Activated T-cell treated with anti-CD3 and anti-CD28 coated beads, Interleukin-2, amount 50 U/mL, for 24 hours (primary cell): Measurements from ENCODE around the gene TRIM61.
A peak's percentile ranks its signal among the peaks of the same experiment; 100 is the strongest.
"Not testable (repeated sequence)": the region's sequence is repeated elsewhere in the genome, so short reads cannot be mapped to it uniquely, and the experiment has no call there.

Experiments
- DNase-seq: peaks from one replicate; pipeline ENCODE4 v3.0.0-alpha.2; 2020
- H3K27ac Mint-ChIP-seq: 2 replicates; pipeline ENCODE4 v1.8.0; 2020; ENCODE audit warnings: mild to moderate bottlenecking, mixed read lengths
- H3K27me3 Mint-ChIP-seq: 2 replicates; pipeline ENCODE4 v1.8.0; 2020; ENCODE audit warnings: mixed read lengths
- H3K36me3 Mint-ChIP-seq: 2 replicates; pipeline ENCODE4 v1.8.0; 2020; ENCODE audit warnings: low read depth, mixed read lengths
- H3K4me1 Mint-ChIP-seq: 2 replicates; pipeline ENCODE4 v1.8.0; 2020; ENCODE audit warnings: low read depth, mixed read lengths
- H3K4me3 Mint-ChIP-seq: 2 replicates; pipeline ENCODE4 v1.8.0; 2020; ENCODE audit warnings: mild to moderate bottlenecking, moderate library complexity, mixed read lengths
- H3K9me3 Mint-ChIP-seq: 2 replicates; pipeline ENCODE4 v1.8.0; 2020; ENCODE audit warnings: mixed read lengths

The TRIM61 gene

DNA sequence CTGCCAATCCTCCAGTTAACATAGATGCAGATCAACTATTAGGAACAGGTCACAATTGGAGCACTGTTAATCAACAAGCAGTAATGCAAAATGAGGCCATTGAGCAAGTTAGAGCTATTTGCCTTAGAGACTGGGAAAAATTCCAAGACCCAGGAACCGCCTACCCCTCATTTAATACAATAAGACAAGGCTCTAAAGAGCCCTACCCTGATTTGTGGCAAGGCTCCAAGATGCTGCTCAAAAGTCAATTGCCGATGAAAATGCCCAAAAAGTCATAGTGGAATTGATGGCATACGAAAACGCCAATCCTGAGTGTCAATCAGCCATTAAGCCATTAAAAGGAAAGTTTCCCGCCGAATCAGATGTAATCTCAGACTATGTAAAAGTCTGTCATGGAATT is 20.5 kb upstream of the TRIM61 start:
- Mint-ChIP-seq H3K9me3 (no peaks in the 10 kb centered on the region), H3K27me3 (peaks cover 14% of the 10 kb centered on the region), H3K36me3 (no peaks in the 10 kb centered on the region), H3K4me3 (no peak overlapping the region), H3K4me1 (no peaks in the 10 kb centered on the region), H3K27ac (no peak overlapping the region)
- no peak for DNase-seq

DNA sequence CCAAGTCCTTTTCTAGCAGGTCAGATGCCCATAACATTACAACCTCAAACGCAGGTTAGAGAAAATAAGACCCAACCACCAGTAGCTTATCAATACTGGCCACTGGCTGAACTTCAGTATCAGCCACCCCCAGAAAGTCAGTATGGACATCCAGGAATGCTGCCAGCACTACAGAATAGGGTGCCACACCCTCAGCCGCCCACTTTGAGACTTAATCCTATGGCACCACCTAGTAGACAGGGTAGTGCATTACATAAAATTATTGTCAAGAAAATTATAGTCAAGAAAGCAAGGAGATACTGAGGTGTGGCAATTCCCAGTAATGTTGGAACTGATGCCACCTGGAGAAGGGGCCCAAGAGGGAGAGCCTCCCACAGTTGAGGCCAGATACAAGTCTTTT is 19.9 kb upstream of the TRIM61 start:
- DNase-seq = no peak
- Mint-ChIP-seq H3K9me3 (no peaks in the 10 kb centered on the region), H3K4me1 (no peaks in the 10 kb centered on the region), H3K27ac (no peak overlapping the region), H3K27me3 (peaks cover 14% of the 10 kb centered on the region), H3K36me3 (no peaks in the 10 kb centered on the region), H3K4me3 (no peak overlapping the region)

DNA sequence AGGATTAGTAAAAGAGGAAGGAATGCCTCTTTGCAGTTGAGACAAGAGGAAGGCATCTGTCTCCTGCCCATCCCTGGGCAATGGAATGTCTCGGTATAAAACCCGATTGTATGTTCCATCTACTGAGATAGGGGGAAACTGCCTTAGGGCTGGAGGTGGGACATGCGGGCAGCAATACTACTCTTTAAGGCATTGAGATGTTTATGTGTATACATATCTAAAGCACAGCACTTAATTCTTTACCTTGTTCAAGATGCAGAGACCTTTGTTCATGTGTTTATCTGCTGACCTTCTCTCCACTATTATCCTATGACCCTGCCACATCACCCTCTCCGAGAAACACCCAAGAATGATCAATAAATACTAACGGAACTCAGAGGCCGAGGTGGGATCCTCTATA is 18.7 kb upstream of the TRIM61 start:
- not testable (repeated sequence) for H3K4me1 Mint-ChIP-seq, H3K27ac Mint-ChIP-seq, H3K9me3 Mint-ChIP-seq, DNase-seq, H3K4me3 Mint-ChIP-seq, H3K36me3 Mint-ChIP-seq
- H3K27me3 Mint-ChIP-seq = peaks cover 20% of the 10 kb centered on the region

DNA sequence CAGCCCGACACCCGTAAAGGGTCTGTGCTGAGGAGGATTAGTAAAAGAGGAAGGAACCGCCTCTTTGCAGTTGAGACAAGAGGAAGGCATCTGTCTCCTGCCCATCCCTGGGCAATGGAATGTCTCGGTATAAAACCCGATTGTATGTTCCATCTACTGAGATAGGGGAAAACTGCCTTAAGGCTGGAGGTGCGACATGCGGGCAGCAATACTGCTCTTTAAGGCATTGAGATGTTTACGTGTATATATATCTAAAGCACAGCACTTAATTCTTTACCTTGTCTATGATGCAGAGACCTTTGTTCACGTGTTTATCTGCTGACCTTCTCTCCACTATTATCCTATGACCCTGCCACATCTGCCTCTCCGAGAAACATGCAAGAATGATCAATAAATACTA is 13.3 kb upstream of the TRIM61 start:
- not testable (repeated sequence) for DNase-seq, H3K4me3 Mint-ChIP-seq, H3K4me1 Mint-ChIP-seq, H3K9me3 Mint-ChIP-seq, H3K27ac Mint-ChIP-seq, H3K36me3 Mint-ChIP-seq
- H3K27me3 Mint-ChIP-seq = peaks cover 13% of the 10 kb centered on the region

DNA sequence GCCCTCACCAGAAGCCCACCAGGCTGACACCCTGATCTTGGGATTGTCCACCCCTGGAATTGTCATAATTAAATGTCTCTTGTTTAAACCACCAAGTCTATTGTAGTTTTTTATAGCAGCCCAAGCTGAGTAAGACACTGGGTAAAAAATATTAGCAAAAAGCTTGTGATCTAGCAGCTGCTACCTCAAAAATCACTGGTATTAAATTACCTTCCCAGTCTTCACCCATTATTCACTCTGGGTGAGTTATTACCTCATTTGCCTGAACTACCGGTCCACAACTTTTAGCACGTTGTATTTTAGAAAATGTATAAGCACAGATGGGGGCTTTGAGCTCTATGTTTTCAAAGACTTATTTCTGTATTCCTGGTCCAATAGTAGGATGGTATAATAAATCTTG is 12.0 kb upstream of the TRIM61 start:
- peaks cover 13% of the 10 kb centered on the region for H3K27me3 Mint-ChIP-seq

DNA sequence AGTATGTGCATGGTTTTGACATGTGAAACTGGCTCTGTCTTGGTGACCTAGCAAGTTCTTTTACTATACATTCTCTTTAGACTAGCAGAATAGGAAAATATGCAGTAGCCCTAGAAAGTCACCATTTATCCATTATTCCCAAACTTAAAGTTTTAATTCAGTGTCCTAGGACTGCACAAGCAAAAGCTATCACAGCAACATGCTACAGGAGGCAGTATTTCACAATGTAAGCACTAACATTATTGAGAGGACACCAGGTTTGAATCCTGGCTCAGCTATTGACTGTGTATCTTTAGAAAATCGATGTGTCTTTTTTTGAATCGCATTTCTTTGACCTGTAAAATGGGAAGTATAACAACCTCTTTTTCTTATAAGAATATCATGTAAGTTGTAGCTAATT is 5.5 kb downstream of the TRIM61 start:
- not testable (repeated sequence) for DNase-seq, H3K27me3 Mint-ChIP-seq, H3K9me3 Mint-ChIP-seq, H3K27ac Mint-ChIP-seq, H3K4me3 Mint-ChIP-seq
- Mint-ChIP-seq H3K4me1 (peaks cover 11% of the 10 kb centered on the region), H3K36me3 (peaks cover 68% of the 10 kb centered on the region)

More for the DNA sequence above, 12.0 kb upstream of the TRIM61 start:
- no peaks in the 10 kb centered on the region for H3K9me3 Mint-ChIP-seq
- H3K4me1 Mint-ChIP-seq = no peaks in the 10 kb centered on the region
- no peaks in the 10 kb centered on the region for H3K36me3 Mint-ChIP-seq
- no peak overlapping the region for H3K27ac Mint-ChIP-seq
- no peak overlapping the region for H3K4me3 Mint-ChIP-seq
- DNase-seq = no peak

DNA sequence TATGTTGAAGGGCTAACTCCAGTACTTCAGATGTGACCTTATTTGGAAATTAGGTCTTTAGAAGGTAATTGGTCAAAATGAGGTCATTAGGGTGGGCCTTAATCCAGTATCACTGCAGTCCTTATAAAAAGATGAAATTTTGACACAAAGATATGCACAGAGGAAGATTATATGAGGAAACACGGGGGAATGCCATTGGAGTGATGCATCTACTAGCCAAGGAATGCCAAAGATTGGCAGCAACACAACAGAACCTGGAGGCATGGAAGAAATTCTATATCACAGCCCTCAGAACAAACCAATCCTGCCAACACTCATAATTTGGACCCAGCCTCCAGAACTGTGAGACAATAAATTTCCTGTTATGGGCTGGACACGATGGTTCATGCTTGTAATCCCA is 17.6 kb downstream of the TRIM61 start:
- peaks cover 24% of the 10 kb centered on the region for H3K9me3 Mint-ChIP-seq
- no peak overlapping the region for H3K4me3 Mint-ChIP-seq
- peaks cover 22% of the 10 kb centered on the region for H3K4me1 Mint-ChIP-seq
- DNase-seq = no peak
- peaks cover 21% of the 10 kb centered on the region for H3K36me3 Mint-ChIP-seq
- H3K27me3 Mint-ChIP-seq = no peaks in the 10 kb centered on the region
- no peak overlapping the region for H3K27ac Mint-ChIP-seq

DNA sequence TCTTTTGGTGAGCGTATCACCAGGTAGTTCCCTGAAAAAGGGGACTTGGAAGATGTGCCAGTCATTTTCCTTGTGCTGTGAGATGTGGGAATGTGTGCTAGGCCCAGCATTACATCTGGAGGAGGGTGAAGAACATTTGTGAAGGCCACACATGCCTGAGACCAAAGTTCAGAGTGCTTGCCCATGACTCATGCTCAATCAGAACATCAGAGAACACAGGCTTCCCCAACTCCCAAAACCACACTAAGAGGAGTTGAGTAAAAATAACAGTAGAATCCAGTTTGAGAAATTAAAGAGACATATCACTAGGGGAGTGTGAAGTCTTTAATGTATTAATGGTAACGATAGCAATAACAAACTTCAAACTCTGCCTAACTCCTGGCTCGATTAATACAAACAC is 18.0 kb downstream of the TRIM61 start:
- H3K4me3 Mint-ChIP-seq, H3K27me3 Mint-ChIP-seq, DNase-seq, H3K27ac Mint-ChIP-seq: not testable (repeated sequence)
- peaks cover 22% of the 10 kb centered on the region for H3K9me3 Mint-ChIP-seq
- peaks cover 22% of the 10 kb centered on the region for H3K4me1 Mint-ChIP-seq
- peaks cover 21% of the 10 kb centered on the region for H3K36me3 Mint-ChIP-seq

DNA sequence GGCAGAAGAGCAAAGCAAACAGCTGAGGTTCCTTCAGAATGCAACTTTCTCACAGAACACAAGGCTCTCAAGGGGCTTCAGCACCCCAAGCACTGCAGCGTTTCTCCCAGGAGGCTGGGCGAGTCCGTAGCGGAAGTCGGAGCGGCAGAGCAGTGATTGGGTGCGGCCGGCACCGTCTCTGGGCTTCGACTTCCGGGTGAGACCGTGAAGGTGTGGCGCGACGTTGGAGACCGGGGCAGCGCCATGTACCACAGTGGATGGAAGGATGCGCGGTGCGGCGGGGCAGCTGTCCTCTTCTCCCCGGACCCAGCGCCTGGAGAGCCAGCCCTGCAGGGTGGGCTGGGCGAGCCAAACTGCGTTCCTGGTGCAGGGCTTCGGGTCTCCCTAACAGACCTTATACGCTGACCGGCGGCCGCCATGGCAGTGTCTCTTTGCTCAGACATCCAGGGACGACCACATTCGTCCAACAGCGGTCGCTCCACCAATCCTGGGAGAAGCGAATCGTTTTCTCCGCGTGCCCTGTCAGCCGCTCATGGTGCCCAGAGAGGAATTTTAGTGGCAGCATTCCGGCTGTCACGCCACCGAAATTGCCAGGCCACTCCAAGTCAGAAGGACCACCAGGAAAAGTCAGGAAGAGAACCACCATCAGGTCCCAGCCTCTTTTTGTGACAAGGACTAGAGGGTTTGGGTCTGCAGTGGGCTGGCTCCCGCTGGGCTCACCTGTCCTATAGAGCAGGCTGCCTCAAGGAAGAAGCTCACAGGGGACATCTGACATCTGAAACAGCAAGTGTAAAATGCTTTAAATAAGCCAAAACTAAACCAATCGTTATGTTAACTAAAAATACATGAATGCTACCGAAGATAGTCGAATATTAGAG is 20.5 kb downstream of the TRIM61 start:
- H3K9me3 Mint-ChIP-seq = peaks cover 22% of the 10 kb centered on the region
- peak overlapping the region; percentile 92 for H3K4me3 Mint-ChIP-seq
- DNase-seq = peak; percentile 84
- H3K4me1 Mint-ChIP-seq = peaks cover 22% of the 10 kb centered on the region
- H3K36me3 Mint-ChIP-seq = peaks cover 21% of the 10 kb centered on the region
- peaks cover 3% of the 10 kb centered on the region for H3K27me3 Mint-ChIP-seq
- peak overlapping the region; percentile 81 for H3K27ac Mint-ChIP-seq

DNA sequence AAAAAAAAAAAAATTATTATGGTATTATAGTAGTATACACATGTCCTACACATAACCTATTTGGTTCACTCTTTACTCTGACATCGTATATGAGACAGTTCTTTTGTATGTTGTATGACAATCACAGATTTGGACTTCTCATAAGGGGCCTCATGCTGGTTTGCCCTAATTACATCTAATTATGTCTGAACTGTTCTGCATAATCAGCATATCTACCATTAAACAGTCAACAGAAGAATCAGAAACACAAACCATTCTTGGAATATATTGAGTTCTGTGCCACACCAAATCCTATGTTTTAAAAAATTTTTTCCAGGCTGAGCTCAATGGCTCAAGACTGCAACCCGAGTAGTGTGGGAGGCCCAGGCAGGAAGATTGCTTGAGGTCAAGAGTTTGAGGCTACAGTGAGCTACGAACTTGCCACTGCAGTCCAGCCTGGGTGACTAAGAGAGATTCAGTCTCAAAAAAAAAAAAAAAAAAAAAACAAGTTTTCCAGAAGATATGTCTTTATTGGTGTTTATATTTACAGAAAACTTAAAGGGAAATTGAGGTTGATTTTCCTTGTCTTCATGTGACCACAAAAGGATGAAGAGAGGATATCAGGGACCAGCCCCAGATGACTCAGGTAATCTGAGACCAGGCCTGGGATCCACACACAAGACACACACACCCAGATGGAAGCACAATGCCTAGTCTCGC is 22.2 kb downstream of the TRIM61 start:
- peaks cover 22% of the 10 kb centered on the region for H3K4me1 Mint-ChIP-seq
- H3K27ac Mint-ChIP-seq = no peak overlapping the region
- peaks cover 21% of the 10 kb centered on the region for H3K36me3 Mint-ChIP-seq
- H3K4me3 Mint-ChIP-seq = no peak overlapping the region
- H3K27me3 Mint-ChIP-seq = peaks cover 11% of the 10 kb centered on the region
- H3K9me3 Mint-ChIP-seq = peaks cover 22% of the 10 kb centered on the region
- no peak for DNase-seq

DNA sequence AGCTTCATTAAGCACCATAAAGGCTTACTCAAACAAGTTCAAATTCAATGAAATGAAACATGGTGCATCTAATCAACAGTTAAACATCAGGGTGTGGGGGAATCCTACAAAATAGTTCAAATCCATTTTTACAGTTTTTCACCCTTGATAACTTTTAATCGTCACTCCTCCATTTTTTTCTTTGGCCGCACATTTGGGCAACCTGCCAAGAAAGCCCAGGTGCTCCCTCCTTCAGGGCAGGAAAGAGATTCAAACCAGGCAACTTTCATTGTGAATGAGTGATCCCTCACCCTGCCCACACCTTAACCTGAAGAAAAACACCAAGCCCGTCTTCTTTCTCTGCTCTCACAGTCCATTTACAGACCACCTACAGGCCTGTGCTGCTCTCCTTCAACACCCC is 24.9 kb downstream of the TRIM61 start:
- H3K9me3 Mint-ChIP-seq = peaks cover 10% of the 10 kb centered on the region
- H3K27ac Mint-ChIP-seq = no peak overlapping the region
- peaks cover 9% of the 10 kb centered on the region for H3K36me3 Mint-ChIP-seq
- no peak for DNase-seq
- peaks cover 30% of the 10 kb centered on the region for H3K27me3 Mint-ChIP-seq
- H3K4me3 Mint-ChIP-seq = no peak overlapping the region
- peaks cover 13% of the 10 kb centered on the region for H3K4me1 Mint-ChIP-seq

DNA sequence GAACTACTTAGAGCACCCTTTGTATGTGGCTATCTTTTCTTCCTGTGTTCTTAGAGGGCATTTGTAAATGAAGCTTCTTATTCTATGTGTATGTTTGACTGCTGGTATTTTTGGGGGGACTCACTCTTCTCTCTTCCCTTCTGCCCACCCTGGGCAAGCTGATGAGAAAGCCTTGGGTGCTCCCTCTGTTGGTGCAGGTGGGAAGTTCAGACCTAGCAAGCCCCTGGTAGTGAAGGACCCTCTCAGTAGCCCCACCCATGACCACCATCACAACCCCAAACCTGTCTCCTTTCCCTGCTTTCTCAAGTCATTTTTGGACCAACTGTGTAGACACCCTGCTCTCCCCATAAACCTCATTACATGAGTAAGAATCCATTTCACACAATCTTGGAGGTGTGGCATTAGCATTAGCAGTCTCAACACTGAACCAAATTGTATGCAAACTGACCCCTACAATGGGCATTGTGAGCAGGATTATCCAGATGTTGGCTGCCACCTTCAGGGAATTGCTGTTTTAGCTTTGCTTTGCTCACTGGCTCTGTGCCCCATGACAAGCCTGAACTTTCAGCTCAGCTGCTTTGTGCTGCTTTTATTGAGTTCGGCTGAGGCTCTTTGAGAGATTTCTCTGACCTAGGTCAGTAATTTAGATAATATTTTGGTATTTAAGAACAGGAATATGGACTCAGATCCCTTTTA is 27.9 kb downstream of the TRIM61 start:
- Mint-ChIP-seq H3K4me3 (no peak overlapping the region), H3K27me3 (peaks cover 44% of the 10 kb centered on the region), H3K9me3 (no peaks in the 10 kb centered on the region), H3K27ac (no peak overlapping the region), H3K4me1 (no peaks in the 10 kb centered on the region), H3K36me3 (no peaks in the 10 kb centered on the region)
- DNase-seq = no peak

DNA sequence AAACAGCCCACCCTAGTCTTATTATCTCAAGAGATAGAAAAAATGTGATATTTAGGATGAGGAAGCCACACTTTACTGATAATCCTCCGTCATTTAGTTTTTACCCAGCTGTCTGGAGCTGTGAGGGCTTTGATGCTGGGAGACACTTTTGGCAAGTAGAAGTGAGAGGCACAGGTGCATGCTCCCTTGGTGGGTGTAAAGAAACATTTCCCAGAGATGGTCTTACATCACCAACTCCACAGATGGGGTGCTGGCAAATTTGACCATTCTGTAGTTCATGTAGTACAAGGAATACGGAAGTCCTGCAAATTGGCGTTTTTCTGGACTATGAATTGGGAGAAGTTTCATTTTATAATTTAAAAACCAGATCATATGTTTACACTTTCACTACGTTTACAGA is 28.5 kb downstream of the TRIM61 start:
- Mint-ChIP-seq H3K9me3 (no peaks in the 10 kb centered on the region), H3K4me1 (no peaks in the 10 kb centered on the region), H3K4me3 (no peak overlapping the region), H3K27me3 (peaks cover 44% of the 10 kb centered on the region), H3K27ac (no peak overlapping the region), H3K36me3 (no peaks in the 10 kb centered on the region)
- DNase-seq = no peak

DNA sequence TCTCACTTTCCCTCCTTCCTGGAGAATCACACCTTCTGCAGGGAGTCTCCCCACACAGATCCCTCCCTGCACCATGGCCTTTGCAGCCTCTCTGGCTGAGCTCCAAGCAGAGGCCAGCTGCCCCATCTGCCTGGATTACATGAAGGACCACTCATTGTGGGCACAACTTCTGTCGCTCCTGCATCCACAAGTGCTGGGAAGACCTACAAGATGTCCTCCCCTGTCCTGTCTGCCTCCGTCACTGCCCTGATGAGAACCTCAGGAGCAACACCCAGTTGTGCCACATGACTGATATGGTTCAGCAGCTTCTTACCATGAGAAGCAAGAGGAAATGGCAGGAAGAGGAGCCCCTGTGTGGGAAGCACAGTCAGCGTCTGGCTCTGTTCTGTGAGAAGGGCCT is 29.5 kb downstream of the TRIM61 start:
- H3K36me3 Mint-ChIP-seq, H3K27ac Mint-ChIP-seq, H3K4me3 Mint-ChIP-seq, H3K4me1 Mint-ChIP-seq, H3K9me3 Mint-ChIP-seq, DNase-seq: not testable (repeated sequence)
- peaks cover 44% of the 10 kb centered on the region for H3K27me3 Mint-ChIP-seq

DNA sequence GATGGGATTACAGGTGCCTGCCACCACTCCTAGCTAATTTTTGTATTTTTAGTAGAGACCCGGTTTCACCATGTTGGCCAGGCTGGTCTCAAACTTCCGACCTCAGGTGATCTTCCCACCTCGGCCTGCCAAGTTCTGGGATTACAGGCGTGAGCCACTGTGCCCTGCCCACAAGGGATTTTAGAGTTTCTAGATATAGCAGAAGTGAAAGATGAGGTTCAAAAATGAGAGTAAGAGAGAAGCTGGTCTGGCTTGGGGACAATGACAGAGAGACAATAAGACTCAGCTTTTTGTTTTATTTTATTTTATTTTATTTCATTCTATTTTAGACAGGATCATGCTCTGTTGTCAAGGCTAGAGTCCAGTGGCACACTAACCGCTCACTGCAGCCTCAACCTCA is 30.6 kb downstream of the TRIM61 start:
- no peaks in the 10 kb centered on the region for H3K4me1 Mint-ChIP-seq
- peaks cover 45% of the 10 kb centered on the region for H3K27me3 Mint-ChIP-seq

More for the DNA sequence above, 30.6 kb downstream of the TRIM61 start:
- no peak overlapping the region for H3K4me3 Mint-ChIP-seq
- H3K36me3 Mint-ChIP-seq = no peaks in the 10 kb centered on the region
- no peak for DNase-seq
- H3K9me3 Mint-ChIP-seq = no peaks in the 10 kb centered on the region
- H3K27ac Mint-ChIP-seq = no peak overlapping the region
